Middle frontal gyrus (tissue), 1 donor: ENCODE results near the gene EPHA10.
"Not testable (repeated sequence)": the region's sequence is repeated elsewhere in the genome, so short reads cannot be mapped to it uniquely, and the experiment has no call there.

Experiments
- DNase-seq: peaks from one replicate; pipeline ENCODE4 v3.0.0-alpha.2; 2015; ENCODE audit warnings: low spot score; ENCODE audit errors: extremely low spot score

Gene EPHA10

GRCh38 chr1:37717631-37718030 is 47.3 kb downstream of the EPHA10 start:
- no peak for DNase-seq

DNA sequence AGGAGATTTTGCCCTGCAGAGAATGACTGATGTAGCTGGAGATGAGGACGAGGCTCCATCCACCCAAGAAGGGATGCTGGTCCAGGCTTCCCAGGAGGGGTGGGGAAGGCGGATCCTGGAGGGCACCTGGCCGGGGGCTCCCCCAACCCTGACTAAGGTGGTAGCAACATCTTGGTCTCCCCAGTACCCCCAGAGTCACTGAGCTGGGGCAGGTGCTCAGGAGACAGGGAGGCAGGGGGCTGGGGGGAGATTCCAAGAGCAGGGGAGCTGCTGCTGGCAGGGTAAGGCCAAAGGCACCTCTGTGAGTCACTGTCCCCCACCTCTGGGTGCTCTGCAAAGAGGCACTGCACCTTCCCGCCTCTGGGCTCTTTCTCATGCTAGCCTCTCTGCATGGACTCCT is 48.6 kb downstream of the EPHA10 start:
- no peak for DNase-seq

- DNase-seq, result no peak
Measured at GRCh38 chr1:37714689-37715088, 50.2 kb downstream of the EPHA10 start.

DNA sequence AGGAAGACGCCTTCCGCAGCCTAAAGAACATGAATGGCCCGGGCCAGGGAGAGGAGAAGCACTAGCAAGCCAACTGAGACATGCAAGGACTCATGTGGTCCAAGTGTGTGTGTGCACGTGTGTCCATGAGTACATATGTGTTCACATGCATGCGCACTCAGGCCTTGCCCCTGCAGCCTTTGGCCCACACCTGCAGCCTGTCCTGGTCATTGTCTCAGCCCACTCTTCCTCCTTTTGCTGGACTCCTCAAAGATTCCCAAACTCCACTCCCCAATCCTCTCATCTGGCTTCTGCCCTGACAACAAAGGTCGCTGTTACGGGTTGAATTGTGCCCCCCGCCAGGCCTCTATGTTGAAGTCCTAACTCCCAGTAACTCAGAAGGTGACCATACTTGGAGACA is 50.7 kb downstream of the EPHA10 start:
- no peak for DNase-seq

DNA sequence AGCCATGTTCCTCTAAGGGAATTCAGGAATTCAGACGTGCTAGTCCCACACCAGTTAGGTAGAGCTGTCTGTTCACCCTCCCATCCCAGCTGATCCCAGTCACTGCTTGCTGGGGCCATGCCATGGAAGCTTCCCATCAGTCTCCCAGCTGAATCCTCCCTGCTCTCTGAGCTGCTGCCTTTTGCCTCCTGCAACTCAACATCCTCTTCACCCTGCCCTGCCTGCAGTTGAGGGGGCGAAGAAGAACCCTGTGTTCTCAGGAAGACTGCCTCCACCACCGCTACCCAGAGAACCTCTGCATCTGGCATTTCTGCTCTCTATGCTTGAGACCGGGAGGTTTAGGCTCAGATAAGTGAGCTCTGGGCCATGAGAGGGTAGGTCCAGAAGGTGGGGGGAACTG is 56.4 kb downstream of the EPHA10 start:
- DNase-seq, result no peak

DNA sequence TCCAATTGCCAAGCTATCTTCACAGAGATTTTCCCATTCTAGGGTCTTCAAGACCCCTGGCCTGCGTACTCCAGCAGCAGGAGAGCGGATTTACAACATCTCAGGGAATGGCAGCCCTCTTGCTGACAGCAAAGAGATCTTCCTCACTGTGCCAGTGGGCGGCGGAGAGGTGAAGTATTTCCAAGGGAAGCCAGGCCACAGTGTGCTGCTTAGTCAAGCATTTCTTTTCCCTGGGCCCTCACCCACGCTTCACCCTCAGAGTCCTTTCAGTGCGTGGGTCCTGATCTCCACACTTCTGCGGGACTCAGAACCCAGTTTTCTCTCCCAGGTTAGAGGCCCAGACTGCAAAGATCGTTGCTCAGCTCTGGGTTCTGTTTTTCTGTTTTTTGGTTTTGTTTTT is 59.5 kb downstream of the EPHA10 start:
- DNase-seq, result no peak

GRCh38 chr1:37704966-37705365 is 60.0 kb downstream of the EPHA10 start:
- no peak for DNase-seq

GRCh38 chr1:37703061-37703460 is 61.9 kb downstream of the EPHA10 start:
- no peak for DNase-seq

DNA sequence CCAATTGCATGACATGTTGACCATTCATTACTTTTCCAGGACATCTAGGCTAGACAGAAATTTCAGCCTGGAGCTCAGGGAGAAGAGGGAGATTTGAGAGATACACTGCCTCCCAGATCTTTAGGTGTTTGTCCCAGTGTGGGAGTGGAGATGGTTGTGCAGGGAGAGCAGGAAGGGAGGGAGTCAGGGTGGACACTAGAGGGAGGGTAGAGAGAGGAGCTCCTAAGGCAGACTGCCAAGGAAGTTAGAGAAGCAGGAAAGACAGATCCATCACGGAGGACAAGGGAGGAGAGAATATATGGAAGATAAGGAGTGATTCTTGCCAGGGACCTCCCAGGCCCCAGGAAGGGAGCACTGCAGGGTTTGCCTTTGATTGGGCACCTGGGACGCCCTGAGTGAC is 63.9 kb downstream of the EPHA10 start:
- no peak for DNase-seq

DNA sequence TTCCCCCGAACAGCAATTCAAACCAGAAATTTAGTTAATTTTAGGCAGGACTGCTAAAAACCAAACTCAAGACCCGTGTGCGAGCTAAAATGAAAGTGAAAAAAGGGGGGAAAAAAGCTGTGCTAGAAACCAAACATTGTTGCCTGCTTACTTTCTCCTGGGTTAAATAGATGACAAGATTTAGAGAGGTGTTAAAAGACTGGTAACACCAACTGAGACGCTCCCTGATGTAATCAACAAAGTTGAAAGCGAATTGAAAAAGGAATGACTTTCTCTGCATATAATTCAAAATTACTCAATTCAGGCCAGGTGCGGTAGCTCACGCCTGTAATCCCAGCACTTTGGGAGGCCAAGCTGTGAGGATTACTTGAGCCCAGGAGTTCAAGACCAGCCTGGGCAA is 65.8 kb downstream of the EPHA10 start:
- DNase-seq, result no peak

GRCh38 chr1:37697737-37698136 is 67.2 kb downstream of the EPHA10 start:
- no peak for DNase-seq

DNA sequence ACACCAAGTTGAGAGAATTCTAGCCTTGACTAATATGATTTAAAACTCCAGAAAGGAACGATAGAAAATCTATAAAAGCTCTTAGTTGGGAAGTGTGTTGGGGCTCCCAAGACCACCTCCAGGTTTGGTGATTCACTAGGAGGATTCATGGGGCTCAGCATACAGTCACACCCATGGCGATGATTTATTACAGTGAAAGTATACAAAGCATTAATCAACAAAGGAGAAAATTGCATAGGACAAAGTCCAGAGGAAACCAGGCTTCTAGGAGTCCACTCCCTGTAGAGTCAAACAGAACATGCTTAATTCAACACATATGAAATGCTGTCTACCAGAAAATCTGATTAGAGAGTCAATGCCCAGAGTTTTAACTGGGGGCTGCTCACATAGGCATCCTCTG is 67.8 kb downstream of the EPHA10 start:
- no peak for DNase-seq

DNA sequence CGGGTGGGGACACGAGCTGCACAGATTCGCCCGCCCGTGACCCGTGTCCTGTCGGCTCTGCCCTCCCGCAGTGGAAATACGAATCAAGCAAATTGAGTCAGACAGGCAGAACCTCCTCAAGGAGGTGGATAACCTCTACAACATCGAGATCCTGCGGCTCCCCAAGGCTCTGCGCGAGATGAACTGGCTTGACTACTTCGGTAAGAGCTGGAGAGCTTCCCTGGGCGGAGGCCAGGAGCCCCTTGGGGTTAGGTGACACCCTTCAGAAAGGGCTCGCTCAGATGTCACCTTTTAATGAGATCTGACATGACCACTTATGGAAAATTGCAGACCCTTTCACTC is 72.1 kb downstream of the EPHA10 start:
- DNase-seq, result no peak

GRCh38 chr1:37692078-37692833 is 72.7 kb downstream of the EPHA10 start, which contains the start of gene CDCA8:
Gene CDCA8 (plus strand): TSS chr1:37692516. CDS start chr1:37692691, 175 bp downstream.
- peak; percentile 97 for DNase-seq

DNA sequence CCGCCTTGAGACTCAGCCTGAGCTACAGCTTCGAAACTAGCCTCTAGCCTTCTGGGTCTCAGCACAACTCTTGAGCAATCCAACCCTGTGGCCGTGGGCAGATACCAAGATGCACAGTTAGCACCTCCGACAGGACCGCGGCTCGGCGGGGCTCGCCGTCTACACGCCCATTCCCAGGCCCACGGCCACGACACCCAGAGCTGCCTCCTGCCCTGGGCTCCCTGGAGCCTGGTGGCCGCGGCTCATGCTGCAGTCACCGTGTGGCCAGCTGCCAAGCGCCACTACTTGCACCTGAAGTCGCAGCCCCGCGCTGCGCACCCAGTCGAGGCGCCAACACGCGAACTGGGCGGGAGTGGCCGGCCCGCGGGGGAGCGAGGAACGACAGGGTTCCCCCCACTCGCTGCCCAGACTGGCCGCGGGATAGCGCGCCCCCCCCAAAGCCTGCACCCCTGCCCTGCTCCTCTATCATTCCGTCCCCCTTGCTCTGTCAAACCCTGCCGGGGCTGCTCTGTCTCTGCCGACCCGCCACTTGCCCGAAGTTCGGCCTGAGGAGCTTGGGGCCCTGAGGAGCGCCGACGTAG is 73.3 kb downstream of the EPHA10 start:
- DNase-seq, result no peak

- DNase-seq, result no peak
Measured at GRCh38 chr1:37688926-37689325, 76.0 kb downstream of the EPHA10 start.

- not testable (repeated sequence) for DNase-seq
Measured at GRCh38 chr1:37687764-37688163, 77.2 kb downstream of the EPHA10 start.

- DNase-seq, result no peak
Measured at GRCh38 chr1:37685722-37686121, 79.2 kb downstream of the EPHA10 start.

- not testable (repeated sequence) for DNase-seq
Measured at GRCh38 chr1:37684182-37684581, 80.7 kb downstream of the EPHA10 start.

GRCh38 chr1:37682334-37682987 is 82.5 kb downstream of the EPHA10 start:
- DNase-seq, result peak; percentile 56

- no peak for DNase-seq
Measured at GRCh38 chr1:37680933-37681332, 84.0 kb downstream of the EPHA10 start.

DNA sequence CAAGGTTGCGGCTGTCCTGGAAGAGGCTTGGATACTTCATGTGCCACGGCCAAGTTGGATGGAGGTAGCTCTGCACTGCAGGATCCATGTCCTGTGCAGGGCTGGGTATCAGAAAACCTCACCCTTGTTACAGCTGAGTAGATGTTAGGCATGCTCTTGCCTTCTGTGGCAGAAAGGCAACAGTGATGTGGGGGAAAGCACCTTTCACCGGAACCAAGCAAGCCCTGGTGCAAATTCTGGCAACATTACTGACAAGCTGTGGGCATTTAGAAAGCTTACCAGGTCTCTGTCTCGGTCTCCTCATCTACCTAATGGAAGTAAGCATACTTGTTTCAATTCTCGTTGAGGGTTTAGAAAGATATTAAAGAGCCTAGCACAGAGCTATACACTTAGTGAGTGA is 87.1 kb downstream of the EPHA10 start:
- no peak for DNase-seq

- no peak for DNase-seq
Measured at GRCh38 chr1:37677143-37677439, 87.8 kb downstream of the EPHA10 start.
